Dedifferentiated amniotic fluid mesenchymal stem cell (primary cell): ENCODE data around the gene CHCHD6.
A peak's percentile ranks its signal among the peaks of the same experiment; 100 is the strongest.

ENCODE experiments used
- DNase-seq: peaks from one replicate; pipeline ENCODE4 v3.0.0-alpha.2; 2016; ENCODE audit errors: extremely low spot score

Gene CHCHD6, protein sequence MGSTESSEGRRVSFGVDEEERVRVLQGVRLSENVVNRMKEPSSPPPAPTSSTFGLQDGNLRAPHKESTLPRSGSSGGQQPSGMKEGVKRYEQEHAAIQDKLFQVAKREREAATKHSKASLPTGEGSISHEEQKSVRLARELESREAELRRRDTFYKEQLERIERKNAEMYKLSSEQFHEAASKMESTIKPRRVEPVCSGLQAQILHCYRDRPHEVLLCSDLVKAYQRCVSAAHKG

DNA sequence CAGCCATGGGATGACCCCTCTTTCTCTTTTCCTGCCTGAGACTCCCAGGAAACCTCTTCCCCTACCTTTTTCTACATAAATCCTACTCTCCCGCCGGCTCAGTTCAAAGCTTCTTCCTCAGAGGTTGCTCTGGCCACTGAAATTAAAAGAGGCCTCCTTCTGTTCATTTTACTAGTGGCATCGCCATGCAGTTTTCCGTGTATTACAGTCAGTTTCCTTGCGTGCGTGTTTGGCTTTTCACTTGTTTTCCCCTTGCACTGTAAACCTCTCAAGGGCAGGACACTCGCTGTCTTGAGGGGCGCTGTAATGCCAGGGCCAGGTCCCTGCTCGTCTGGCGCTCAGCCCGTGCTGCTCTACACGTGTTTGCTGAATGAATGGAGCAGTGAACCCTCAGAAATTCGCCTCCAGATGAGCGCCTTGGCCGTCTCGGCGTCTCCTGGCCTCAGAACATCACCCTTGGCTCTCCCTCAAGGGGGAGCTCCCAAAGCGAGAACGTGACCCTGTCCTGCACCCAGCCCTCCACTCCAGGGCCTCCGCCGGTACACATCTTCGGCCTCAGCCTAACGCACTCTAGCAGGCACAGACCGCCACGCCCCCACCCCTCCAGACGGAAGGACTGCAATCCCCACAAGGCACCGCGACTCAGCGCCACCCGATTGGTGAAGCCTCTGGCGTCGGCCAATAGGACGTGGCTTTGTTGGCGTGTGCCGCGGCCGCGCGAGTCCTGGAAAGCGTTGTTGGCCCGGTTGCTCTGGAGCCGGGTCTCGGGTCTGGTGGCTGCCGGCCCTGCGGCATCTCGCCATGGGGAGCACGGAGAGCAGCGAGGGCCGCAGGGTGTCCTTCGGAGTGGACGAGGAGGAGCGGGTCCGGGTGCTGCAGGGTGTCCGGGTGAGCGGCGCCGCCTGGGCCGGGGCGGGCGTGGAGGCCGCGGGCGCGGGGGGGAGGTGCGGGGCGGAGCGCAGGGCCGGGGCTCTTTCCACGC, at the start of gene CHCHD6:
Gene CHCHD6, plus strand, starts transcription at position 729 of the 982 bp plus-strand sequence. Its CDS starts 73 bp downstream, at position 802.
- DNase-seq: peak; percentile 93

DNA sequence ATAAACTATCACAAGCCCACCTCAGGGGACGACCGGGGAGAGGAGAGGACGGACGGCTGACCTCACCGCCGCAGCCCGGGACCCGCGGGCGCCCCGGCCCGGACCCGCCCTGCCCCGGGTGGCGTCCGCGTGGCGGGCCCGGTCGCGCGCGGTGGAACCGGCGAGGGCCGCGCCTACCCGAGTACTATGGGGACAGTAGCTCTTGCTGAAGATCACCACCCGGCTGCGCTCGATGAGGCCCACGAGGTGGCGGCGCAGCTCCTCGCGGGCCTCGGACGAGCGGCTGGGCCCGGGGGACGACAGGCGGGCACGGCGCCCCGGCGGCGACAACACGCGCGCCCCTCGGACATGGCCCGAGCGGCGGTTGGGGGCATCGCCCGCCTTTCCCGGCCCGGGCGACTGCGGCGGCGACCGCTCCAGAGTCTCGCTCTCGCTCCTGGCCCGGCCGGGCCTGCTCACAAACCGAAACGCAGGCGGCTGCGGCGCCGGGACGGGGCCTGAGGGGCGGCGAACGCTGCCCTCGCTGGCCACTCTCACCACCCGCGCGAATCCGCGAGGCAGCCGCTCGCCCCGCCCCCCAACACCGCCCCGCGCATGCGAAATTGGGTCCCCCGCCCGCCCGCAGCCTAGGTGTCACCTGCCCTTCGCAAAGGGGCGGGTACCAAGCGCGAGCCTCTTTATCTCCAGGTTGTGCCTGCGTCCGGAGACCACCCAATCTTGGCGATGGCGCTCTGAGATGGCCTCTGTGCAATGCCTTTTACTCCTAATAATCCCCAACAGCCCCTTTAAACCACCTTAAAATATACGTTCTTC, 49.3 kb upstream of the CHCHD6 start, which contains the start of gene TXNRD3:
Gene TXNRD3, minus strand, starts transcription at position 554 of the 813 bp plus-strand sequence.
- DNase-seq: peak; percentile 45

DNA sequence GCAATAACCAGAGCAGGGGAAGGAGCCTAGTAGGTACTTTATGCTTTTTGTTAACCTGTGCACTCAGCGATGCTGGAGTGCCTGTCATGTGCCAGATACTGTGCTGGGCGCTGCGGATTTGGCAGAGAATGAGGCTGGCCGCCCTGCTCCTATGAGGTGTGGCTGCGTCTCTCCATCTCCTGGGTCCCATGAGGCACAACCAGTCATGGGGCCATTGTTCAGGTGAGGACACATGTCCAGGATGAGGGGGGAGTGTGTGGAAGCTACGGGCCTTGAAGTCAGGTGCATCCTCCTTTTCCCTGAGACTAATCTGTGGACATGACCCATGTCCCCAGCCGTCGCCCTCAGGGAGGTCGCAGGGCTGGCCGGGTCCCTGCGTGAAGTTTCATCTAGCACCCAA, 48.2 kb upstream of the CHCHD6 start:
- no peak for DNase-seq

DNA sequence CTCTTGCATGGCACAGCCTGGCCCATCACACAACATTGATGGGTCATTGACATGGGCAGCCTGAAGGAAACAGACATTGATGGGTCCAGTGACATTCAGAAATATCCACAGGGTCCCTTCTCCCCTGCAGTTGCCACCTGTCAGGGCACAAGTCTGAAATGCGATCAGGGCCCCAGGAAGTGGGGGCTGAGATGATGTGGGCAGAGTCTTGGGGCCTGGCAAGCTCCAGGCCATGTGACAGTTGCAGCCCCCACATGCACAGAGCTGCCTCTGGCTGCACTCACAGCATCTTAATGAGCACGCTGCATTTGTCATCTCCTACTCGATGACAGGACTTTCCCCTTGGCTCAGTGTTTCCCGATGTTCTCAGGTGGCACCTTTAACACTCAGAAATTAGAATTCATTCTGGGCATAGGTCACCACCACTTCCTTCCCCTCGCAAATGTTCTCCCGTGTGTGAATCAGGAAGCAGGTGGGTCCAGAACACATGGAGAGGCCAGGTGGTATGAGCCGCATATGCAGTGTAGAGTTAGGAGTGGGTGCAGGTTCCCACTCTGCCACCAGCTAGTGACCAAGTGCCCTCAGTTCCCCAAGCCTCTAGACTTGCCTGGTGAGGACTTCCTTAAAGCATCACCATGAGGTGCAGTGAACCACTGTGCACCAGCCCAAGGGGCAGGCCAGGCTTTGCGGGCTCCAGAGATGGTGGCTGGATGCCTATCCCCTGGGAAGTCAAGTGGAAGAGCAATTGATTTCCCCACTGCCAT, 47.5 kb upstream of the CHCHD6 start:
- DNase-seq: no peak

DNA sequence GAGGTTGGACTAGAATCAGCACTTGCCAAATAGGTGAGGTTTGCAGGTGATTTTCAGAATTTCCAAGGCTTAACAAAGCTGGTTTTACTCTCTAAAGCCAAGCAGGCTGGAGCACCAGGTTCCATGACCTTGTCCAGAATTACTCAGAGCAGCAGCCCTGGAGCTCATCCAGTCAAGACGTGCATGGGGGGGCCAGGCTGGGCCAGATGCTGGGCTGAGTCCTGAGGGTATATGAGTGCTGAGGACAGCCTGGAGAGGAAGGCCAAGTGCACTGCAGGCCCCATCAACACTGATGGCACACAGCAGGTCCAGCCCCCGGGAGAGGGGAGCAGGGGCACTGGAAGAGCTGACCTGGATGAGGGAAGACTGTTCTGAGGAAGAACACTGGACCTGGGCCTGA, 46.1 kb upstream of the CHCHD6 start:
- no peak for DNase-seq

DNA sequence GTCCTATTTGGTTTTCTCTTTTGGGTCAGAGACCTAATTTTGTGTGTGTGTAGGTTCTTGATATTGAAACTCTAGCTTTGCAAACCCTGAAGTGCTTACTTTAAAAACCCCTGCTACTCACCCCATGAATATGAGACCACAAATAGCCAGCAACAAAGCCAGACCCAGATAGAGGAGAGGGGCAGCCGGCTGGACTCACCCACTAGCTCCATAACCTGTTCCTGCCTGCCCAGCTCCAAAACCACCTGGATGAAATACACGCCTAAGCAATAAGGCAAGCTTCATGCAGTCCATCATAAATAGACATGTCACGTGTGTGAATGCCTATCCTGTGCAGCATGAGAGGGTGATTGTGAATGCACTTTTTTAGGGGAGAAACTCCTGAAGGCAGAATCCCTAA, 45.5 kb upstream of the CHCHD6 start:
- DNase-seq: no peak

DNA sequence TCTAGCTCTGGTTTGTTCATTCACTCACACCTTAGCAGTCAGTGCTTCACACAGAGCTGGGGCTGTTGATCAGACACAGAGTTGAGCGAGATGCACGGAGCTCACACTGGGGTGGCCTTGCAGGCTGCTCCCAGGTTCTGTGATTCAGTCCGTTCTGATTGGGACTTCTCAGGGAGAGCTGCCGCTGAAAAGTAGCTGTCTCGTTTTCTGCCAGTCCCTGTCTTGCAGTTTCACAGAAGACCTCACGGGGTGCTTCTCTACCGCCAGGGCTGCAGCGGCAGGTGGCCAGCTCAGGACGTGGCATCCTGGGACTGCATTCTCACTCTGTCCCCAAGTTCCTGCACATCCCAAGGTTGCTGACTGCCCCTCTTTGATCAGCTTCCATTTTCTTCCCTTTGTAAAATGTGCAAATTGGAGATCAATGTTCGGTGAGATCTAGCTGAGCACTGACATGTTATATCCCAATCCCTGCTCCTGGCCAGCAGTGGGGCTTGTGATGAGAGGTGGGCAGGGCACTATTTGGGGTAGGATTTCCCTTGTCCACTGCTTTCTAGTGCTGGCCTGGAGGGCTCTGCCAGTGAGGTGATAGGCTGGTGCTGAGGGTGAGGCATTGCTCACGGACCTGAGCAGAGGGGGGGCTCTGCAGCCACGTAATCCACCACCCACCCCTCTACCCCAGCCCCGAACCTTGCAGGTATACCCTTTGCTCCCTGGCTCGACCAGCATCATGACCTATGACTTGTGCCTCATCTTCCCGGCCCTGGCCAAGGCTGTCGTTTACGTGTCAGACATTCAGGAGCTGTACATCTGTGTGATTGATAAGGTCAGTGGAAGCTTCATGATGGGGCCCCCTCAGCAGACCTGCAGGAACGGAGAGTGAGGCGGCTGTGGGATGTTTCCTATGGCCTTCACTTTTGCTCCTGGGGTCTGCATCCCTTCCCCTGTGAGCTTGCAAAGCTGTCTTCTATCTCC, 43.8 kb upstream of the CHCHD6 start:
- no peak for DNase-seq

DNA sequence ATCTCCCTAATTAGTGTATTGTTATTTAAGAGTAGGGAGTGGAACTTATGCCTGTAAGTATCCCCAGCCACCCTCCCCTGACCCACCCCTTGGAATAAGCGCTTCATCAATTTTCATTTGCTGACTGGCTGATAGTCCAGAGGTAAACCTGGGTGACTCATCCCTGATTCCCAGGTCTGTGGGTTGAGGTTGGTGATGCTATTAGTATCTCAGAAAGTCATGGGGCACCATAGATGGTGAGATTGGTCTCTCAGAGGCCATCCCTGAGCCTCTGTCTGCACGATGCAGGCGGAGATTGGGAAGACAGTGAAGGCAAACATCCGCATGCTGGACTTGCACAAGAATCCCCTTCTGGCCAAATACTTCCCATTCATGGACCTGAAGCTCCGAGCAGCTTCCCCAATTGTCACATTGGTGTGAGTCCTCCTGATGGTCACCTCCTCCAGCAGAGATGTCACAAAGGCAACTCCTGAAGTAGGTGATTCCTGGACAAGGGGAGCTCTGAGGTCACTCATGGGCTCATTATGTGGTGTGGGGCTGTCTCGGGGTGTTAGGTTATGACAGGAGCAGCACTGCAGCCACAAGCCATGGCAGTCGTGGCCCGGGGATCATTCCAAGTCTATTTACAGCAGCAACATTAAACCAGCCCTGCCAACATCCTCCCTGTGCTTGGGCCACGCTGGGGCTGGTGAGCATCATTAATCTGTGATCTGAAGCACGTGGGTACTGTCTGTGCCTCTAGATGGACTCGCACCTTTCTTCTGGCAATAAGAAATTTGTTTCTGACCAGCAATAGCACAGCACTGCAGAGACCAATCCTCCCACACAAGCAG, 42.3 kb upstream of the CHCHD6 start:
- no peak for DNase-seq

DNA sequence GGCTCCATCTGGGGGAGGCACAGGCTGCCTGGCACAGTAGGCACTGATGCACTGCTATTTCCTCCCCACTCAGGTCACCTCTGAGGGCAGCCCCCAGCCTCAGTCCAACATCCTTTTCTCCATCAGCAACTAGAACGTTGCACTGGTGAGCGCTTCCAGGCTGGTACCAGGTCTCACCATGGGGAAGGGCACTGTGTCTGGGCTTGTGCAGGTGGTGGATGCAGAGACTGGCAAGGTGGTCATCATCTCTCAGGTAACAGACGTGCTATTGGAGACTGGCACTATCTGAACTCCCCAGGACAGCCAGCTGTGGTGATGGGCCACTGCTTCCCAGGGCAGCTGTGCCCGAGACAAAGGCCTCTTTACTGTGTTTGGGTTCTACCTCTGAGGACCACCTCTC, 40.8 kb upstream of the CHCHD6 start:
- no peak for DNase-seq

DNA sequence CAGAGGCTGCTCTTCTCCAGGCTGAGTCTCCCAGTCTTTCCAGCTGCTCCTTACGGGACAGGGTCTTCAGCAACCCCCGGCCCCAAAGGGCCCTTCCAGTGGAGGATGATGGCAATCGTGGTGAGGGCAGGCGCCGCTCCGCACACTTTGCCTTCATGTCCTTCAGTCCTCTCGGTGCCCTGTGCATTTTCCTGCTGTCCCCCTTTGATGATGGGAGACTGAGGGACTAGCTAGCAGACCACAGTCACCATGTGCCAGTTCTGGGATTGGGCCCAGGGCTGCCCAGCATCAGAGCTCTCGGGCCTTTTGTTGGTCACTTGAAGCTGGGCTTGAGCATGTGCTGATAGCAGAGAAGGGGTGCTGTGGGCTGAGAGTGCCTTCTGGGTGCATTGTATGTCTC, 40.3 kb upstream of the CHCHD6 start:
- no peak for DNase-seq

DNA sequence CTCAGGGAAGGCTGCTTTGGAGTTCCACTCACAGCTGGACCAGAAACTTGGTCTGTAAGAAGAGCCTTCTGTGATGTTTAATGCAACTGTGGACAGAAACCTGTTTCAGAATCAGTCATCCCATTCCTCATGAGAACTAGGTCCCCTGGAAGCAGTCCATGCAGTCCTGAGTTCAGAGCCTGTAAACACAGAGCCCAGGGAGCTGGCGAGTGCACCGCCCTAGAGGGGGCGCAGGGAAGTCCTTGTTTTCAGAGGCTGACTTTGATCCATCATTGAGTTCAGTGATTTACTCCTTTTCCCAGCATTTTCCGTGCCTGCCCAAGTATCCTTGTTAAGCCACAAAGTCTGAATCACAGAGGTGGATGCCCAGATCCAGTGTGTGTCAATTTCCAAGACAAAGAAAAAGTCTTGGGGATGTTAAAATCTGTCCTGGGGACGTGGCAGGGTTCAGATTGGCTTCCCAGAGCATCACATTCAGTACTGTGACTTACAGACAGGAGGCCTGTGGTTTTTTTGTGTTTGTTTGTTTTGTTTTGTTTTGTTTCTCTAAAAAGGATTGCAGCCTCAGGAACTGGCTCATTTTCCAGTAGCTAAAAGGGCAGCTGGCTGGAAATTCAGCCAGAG, 39.3 kb upstream of the CHCHD6 start:
- DNase-seq: peak; percentile 15

DNA sequence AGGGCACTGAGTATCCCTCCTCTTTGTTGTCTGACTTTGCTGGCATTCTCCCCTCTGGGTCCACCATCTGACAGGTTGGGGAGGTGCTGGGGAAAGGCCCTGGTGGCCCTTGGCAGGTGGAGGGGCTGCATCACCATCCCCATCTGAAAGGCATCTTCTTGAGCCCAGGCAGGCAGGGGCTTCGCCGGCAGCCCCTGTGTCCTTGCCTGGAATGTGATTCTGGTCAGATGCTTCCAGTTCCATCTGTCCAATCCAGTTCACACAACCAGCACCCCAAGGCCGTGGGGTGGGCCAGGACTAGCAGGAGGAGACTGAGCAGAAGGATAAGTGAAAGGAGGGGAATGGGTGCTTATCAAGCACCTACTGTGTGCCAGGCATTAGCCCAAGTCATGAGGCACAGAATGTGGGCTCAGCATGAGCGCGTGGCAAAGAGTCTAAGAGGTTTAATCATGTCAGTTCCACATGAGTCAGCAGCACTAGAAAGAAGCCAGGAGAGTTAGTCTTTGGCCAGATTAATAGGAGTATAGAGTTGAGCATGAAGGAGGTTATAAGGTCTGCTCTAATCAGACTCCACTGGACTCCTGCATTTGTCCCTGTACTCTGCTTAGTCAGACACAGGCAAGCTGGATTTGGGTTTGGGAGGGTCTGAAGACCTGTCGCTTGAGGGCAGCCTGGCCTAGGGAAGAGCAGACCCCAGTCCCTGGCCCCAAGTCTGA, 38.7 kb upstream of the CHCHD6 start:
- no peak for DNase-seq

DNA sequence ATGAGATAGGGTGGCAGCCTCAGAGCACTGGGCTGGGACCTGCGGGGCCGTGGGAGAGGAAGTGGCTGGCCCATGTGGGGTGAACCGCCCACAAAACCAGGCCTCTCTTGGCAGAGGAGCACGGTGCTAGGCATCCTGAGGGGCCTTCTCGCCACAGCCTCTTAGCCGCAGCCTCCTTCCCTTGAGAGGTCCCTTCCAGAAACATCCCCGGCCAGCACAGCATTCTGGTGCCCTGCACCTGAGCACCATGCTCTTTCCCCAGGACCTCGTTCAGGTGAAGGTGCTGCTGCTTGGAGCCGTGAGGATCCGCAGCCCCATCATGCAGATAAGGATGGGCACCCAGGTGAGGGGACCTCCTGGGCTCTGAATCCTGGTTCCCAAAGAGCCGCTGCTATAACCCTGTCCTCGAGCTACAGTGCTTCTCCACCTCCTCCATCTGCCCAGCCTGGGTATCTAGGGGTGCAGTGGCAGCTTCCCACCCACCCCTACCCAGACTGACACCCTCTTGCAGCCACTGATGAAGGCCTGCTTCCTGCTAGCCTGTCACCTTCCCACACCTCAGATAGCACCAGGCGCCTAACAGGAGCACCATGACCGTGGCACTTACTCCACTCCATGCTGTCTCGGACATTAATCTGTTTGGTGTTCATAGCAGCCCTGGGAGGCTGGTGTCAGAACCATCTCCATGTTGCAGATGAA, 37.9 kb upstream of the CHCHD6 start:
- no peak for DNase-seq

DNA sequence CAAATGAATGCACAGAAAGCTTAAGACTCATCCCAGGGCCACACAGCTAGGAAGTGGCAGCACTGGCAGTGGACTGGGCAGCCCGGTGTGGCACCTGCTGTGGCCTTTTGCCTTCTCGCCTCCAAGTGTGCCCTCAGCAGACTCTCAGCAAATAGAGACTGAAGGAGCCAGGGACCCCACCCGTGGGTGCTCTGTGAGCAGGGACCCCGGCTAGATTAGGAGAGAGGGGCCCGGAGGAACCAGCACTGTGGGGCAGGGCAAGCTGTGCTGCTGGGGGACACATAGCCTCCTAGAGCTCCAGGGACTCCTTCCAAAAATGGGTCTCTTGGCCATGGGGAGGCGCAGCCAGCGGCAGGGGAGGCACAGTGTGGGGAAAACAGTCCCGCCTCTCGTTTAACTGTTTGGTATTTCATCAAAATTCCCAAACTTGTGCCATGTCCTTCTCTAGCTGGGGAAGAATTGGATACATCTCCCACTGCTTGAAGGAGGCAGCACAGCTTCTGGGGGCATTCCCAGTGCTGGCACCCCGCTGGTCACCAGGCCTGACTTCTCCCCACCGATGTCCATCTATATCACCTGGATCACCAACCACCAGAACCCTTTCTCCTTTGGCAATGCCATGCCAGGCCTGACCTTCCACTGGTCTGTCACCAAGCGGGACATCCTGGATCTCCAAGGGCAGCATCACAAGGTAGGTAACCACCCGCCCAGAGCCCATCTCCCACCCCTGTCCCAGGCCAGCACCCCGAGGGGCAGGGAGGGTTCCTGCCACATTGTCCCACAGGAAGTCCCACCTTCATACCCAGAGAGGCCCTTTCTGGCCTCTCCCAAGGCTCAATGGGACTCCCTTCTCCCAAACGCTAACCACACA, 37.1 kb upstream of the CHCHD6 start:
- no peak for DNase-seq

DNA sequence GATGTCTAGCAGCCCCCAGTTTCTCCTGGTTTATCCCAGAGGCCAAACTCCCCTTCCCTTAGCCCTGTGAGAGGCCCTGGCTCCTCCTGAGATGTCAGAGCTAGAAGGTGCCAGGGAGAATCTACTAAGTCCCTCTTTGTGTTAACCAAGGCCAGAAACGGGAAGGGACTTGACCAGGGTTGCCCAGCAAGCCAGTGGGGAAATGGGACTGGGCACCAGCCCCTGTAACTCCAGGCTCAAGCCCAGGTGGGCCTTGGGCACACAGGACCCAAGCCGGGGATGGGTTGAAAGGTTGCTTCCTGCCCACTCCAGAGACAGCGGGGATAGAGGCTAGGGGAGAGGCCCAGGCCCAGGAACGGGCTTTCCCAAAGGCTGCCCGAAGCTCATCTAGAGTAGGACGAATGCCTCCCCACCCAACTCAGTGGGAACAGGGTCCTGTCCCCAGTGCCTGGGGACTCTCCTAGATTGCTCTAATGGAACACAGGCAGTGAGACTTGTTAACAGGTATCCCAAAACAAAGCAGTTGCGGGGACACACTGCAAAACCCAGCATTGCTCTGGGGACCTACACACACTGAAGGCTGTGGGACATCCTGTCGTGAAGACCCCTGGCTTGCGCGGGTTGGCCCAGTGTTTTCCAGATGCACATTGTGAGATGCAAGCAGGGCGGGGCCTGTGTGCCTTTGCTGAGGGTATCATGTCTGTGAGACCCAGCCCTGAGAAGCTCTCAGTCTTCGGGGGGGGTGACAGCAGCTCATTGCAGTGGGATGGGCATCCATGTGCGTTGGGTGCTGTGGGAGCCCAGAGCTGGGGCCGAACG, 36.2 kb upstream of the CHCHD6 start:
- DNase-seq: no peak
